Measurements from ENCODE around the gene RHNO1.

Gene RHNO1, protein sequence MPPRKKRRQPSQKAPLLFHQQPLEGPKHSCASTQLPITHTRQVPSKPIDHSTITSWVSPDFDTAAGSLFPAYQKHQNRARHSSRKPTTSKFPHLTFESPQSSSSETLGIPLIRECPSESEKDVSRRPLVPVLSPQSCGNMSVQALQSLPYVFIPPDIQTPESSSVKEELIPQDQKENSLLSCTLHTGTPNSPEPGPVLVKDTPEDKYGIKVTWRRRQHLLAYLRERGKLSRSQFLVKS

DNA sequence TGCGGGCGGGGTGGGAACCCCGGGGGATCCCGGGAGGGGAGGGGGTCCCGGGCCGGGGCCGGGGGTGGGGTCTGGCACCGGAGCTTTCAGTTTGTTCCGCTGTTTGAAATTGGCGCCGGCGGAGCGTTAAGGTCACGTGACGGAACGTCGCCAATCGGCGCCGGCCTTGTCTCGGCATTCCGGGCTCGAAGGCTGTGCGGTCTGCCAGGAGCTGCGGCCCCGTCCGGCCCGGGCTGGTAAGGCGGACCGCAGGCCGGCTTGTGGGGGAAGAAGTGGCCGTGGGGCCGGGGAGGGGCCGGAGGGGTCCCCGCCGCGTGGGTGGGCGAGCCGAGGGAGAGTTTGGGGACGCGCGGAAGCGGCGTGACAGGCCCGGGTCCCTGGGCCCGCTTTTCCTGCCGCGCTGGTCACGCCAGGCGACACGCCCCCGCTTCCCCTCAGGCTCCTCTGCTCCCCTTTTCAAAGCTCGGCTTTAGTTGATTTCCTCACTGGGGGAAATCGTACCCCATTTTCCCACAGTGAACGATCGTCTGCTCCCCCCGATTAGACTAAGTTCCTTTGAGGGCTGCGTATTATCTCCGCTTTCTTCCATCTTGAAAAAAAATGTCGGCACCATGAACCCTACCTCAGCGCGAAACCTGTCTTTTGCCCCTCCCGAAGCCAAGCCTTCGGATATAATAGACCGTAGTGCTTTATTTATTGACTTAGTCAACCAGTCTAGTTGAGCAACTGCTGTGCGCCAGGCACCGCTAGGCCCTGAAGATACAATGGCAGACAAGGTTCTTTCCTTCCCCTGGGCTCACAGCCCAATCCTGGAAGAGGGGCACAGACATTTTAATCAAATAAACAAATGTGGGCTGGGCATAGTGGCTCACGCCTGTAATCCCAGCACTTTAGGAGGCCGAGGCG is at the start of gene RHNO1, which contains the start of gene FOXM1:
TSS of gene RHNO1 (plus strand) at position 177 of the 906 bp plus-strand sequence. CDS start 8,144 bp downstream, outside the sequence.
TSS of gene FOXM1 (minus strand) at position 128 of the 906 bp plus-strand sequence. CDS start 2,696 bp downstream, outside the sequence.
- peak; percentile 84 for DNase-seq

DNA sequence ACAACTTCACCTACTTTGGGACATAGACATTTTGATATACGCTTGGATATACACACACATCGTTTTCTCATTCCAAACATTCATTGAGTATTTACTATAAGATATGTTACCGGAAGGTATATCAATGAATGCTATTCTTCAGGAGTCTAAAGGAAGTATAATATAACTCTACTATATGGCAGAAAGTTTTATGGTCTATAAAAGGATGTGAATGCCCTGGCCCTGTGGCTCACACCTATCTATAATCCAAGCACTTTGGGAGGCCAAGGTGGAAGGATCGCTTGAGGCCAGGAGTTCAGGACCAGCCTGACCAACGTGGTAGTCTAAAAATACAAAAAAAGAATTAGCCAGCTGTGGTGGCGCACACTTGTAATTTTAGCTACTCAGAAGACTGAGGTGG is 47.7 kb upstream of the RHNO1 start:
- no peak for DNase-seq

DNA sequence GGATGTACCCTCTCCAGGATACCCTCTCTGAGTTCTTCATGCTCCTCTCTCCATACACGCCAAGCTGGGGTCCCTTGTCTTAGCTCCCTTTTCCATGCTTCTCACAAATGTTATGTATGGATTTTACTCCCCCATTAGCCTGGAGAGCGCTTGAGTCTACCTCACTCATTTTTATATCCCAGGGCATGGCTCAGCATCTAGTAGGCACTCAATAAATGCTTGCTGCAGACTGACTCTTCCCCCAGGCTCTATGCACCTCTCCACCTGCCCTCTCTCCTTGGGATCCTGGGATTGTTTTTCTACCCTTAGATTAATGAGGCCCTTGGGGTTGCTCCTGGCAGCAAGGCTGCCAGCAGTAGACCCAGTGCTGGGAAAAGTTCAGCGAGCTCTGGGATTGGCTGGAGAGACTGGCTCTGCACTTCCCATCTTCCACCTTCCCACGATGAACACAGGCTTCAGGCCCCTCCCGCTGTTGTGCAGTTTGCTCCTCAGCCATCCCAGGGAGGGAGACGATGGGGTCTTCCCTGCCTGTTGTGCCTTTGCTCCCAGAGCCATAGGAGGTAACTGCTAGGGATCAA is 44.4 kb upstream of the RHNO1 start:
- no peak for DNase-seq

DNA sequence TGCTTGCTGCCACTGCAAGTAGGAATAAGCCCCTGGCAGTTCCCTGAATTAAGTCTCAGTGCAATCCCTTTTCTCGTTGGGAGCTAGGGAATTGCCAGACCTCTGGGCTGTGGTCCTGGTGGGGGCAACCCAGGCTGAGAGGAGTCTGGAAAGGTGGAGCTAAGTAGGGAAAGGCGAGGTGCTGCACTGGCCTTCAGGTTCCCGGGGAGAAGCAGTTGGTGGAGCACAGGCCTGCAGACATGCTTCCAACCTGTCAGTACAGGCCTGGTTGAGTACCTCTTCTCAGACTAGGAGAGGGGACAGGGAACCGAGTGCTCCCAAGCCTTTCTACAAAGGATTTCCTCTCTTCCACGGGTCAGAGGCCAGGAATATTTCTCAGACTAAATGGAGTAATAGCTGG is 43.7 kb upstream of the RHNO1 start:
- DNase-seq, result no peak

DNA sequence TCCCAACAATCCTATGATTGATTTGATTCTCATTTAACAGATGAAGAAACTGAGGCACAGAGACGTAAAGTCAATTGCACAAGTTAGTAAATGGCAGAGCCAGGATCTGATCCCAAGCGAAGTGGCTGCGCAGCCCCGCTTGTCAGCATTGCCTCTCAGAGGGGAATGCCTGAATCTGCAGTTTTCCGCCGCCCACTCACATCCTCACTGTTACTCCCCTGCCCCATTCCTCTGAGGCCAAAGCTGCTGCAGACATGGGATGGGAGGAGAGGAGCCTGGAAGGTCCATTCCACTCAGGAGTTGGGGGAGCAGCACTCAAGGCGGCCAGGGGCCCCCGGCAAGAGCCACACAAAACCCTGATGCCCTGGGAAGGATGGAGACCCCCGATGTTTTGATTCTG is 43.2 kb upstream of the RHNO1 start:
- DNase-seq, result no peak

DNA sequence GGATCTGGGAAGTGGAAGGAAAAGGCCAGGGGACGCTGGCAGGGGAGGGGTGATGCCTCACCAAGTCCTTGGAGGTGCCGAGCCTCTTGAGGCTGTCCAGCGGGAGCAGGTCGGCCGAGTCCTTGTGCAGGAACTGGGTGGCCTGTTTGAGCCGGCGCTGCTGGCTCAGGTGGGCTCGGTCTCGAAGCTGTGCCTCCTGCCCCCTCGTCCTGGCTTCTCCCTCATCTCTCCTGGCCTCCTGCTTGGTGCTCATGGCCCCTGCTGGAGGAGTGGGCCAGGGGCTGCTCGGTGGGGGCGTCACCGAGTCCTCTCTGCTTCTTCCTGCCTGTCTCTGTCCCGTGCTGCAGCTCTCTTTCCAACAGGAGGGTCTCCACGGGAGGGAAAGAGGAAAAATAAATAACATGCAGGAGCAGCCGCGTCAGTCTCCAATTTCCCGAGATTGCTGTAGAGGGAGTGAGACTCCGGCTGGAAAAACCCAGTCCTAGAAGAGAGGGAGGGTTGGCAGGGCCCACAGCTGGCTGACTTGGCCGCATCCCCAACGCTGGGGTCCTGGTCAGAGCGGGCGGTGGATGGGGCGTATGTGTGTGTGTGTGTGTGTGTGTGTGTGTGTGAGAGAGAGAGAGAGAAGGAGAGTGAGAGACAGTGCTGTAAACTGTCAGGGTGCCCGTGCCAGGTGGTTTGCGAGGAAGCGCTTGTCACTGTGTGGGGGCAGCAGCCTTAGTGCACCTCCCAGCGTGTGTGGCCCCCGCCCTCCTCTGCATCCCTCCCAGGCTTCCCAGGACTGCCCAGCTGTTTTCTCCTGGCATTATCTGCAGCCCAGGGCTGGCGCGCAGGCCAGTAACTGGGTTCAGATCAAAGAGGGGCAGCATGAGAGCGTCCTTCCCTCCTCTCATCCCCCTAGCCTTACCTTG is 42.2 kb upstream of the RHNO1 start, which contains the start of gene NRIP2:
TSS of gene NRIP2 (minus strand) at position 455 of the 911 bp plus-strand sequence. CDS start at position 403, 52 bp downstream.
- DNase-seq, result no peak

DNA sequence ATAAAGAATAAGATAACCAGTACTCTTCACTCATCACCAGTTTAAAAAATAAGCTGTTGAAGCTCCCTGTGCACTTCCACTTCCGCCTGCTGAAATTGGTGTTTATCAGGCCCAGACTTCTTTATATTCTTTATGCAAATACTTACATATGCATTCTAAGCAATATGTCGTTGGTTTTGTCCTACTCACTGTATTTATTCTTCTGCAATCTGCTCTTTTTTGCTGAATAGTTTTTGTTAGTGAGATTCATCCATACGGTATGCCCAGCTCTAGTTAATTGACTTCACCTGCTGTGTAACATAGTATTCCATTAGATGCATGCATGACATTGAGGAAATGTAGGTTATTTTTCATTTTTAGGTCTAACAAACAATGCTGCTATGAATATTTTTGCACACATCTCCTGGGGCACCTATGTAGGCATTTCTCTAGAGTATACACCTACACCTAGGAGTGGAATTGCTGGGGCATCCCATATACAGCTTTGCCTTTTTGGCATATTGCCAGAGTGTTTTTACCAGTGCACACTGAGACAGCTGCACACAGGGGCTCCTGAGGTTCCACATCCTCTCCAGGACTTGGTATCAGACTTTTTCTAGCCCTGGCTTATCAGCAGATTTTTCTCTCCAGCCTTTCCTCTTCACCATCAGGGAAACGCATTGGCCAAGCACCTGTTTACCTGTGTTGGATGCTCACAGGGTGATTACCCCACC is 41.2 kb upstream of the RHNO1 start:
- no peak for DNase-seq

DNA sequence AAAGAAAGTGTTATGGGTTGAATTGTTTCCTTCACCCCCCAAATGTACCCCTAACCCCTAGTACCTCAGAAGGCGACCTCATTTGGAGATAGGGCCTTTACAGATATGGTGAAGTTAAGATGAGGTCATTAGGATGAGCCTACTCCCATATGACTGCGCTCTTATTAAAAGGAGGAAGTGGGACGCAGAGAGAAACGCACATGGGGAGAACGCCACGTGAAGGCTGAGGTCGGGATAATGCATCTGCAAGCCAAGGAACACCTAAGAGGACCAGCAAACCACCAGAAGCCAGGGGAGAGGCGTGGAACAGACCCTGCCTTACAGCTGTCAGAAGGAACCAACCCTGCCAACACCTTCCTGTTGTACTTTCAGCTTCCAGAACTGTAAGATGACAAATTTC is 40.4 kb upstream of the RHNO1 start:
- no peak for DNase-seq

DNA sequence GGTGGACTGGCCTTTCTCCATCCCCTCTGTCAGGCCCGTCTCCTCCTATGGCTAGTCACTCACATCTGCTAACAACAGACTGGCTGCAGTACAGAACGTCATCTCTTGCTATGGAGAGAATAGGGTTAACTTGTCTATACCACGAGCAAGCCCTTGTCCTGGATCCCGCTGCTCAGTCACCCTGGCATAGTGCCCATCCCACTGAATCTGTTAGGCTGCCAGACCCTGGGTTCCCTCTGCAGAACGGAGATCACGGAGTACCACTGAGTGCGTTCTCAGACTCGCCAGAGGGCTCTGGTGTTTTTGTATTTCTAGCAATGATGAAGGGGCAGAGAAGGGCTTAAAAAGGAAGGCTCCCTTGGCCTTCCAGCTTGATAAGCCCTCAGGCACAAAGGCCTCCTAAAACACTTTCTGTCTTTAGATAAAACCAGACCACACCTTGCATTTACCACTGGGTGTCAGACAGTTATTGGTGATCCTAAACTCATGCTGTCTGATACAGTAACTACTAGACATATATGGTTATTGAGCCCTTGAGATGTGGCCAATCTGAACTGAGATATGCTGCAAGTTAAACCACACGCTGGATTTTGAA is 35.9 kb upstream of the RHNO1 start:
- DNase-seq, result no peak

DNA sequence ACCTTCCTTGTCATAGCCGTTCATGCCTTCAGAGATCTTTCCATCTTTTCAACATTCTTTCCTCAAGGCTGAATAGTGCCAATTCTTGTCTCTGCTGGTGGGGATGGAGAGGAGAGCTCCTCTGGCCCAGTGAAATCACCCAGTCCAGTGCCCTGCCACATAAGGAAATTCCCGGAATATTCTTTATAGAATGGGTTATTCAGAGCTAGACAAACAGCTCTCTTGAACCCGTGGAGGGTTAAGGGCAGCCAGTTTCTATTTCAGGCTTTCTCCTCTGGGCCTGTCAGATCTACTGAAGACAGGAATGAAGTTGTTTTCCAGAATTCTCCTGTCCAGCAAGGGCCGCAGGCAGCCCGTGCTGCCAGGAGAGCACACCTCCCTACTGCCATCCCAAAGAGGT is 34.1 kb upstream of the RHNO1 start:
- no peak for DNase-seq

DNA sequence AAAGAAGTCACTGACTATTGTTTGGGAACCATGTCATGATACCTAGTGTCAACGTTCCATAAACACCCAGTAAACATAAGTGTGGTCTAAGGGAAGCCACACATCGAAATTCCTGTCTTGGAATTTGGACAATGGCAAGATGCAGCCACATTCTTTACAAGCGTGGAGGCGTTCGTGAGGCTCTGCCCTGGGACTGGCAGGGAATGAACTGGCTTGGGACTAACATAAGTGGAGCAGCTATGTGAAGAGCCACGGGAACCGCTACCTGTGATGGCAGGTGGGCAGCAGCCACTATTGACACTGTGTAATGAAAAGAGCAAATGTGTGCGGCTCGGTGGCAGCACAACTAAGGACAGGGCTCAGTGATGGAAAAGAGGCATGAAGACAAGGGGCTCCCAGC is 32.2 kb upstream of the RHNO1 start:
- no peak for DNase-seq

DNA sequence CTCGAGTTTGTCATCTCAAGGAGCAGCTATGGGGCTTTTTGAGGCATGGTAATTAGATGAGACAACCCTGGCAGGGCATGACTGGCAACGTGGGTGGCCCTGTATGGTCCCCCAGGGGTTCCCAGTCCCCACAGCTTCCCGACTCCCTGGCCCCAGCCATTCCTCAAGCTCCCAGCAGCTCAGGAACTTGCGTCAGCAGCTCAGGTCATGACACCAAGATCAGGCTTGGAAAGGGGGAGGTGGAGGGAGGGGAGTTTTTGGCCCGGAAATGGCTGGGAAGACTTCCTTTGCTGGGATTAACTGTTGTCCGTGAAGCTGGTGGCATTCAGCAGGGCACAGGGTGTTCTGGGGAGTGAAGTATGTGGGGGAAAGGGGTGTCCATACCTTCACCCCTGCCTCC is 31.7 kb upstream of the RHNO1 start:
- no peak for DNase-seq

DNA sequence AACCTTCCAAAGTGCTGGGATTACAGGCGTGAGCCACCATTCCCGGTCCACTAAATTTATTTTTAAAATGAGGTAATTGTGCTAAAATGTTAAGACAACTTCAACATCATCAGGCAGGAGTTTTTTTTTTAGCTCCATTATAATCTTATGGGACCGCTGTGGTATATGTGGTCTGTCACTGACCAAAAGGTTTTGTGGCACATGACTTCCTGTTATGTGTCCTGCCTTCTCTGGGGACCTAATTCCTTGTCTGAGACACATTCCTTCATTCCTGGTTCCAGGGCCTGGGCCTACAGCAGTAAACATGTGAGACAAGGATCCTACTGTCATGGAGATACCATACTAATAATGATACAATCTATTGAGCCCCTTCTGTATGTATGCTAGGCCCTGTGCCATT is 25.1 kb upstream of the RHNO1 start:
- no peak for DNase-seq

DNA sequence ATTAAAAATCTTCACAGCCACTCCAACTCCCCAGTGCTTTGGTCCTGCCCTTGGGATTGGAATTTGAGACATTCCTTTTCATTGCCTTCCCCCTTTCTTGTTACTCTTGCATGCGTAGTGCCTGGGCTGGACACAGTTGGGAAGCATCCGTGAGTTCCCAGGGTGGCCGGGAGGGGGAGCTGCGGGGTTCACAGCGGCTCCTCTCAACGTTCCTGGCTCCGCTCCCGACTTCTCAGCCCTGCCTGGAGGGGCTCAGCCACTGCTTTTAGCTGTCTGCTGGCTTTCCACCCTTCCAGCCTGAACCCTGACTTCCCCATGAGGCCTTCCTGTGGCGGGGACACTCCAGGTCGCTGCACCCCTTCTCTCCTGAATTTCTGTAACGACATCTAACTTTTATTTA is 23.4 kb upstream of the RHNO1 start:
- DNase-seq, result peak; percentile 21

DNA sequence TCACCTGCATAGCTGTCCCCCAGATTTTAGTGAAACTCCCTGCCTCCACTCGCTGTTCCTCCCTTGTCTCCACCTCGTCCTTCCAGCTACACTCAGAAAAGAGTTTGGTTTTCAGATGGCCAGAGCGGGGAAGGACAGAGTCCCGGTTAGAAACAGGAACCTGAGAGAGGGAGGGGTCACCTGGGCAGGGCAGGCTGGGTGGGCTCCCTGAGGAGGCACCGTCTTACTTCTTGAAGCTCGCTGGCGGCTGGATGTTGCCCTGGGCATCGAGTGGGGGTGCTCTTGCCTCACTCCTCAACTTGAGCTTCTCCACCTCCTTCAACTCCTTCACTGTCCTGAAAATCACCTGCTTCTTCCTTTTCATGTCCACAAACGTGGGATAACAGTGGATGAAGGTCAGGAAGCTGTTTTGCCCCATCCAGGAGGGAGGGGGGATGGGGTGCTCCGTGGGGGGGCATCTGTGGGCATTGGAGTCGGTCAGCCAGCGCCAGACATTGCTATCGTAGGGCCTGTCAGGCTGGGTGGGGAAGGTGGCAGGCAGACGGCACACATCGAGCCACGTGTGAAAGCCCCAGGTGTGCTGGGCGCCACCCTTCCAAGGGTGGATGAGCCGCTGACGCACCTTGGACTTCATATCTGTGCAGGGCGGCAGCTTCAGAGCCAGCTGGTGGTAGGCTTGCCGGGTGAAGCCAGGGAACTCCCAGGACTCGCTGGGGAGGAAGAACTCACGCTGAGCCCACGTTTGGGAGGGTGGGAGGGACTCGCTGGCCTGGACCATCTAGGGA is 22.2 kb upstream of the RHNO1 start:
- DNase-seq, result no peak

DNA sequence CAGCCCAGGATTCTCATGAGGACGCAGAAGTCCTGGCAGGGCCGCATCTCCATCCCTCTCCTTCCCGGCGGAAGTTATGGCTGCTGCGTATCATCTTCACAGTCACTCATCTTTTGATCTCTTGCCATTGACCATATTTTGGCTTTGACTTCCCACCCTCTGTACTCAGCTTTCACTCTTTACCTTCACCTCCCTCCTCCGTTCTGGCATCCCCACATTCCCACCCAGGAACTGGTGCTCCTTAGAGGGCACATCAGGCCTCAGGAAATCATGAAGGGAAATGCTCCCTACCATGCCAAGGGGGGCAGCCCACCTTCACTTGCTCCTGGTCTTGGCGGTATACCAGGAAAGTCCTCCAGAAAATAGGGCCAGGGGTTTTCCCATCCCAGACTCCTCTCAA is 21.5 kb upstream of the RHNO1 start:
- no peak for DNase-seq

DNA sequence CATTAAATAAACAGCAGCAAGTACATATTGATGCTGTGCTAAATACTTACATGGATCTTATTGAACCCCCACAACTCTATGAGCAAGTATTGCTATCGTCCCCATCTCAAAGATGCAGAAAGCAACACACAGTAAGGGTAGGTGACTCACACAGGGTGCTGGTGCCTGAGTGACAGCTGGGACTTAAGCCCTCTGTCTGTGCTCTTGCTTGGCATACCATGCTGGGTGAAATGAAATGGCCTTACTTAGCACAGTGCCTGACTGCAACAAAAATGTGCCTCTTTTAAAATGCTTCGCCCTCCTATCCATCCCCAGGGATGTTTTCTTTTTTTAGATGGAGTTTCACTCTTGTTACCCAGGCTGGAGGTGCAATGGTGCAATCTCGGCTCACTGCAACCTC is 21.0 kb upstream of the RHNO1 start:
- no peak for DNase-seq

DNA sequence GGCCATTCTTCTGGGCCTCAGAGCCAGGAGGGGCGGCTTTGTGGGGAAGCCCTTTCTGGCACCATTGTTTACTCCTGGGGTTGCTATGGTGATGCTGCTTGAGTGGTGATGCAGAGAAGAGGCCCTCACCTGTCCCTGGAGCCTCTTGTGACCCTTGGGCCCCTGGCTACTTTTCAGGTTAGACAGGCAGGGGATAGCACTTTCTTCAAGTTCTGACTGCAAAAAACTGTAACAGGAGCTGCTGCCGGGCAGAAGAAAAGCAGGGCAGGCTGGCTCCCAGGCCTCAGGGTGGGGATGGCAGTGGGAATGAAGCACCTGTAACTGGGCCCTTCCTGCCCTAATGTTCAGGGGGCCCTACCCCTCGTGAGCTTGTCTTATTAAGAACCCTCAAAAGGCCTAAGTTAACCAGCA is 20.0 kb upstream of the RHNO1 start, which contains the start of gene TEX52:
TSS of gene TEX52 (minus strand) at position 19 of the 411 bp plus-strand sequence. CDS start at position 6, 13 bp downstream.
- no peak for DNase-seq

DNA sequence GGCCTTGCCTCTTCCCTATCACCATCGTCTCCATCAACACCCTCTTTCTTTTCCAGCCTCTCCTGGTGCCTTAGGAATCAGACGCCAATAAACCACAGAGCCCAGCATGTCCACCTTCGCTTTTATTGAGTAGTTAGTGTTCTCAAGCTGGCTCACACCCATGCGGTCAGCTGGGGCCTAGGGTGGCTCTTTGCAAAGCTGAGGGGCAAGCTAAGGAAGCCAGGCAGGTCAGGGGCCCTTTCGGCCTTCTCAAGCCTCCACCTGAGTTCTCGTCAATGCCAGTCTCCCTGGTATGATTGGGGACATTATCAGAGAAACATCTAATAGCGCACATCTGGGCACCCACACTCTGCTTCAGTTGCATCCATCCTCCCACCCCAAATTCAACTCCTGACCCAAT is 19.4 kb upstream of the RHNO1 start:
- no peak for DNase-seq

DNA sequence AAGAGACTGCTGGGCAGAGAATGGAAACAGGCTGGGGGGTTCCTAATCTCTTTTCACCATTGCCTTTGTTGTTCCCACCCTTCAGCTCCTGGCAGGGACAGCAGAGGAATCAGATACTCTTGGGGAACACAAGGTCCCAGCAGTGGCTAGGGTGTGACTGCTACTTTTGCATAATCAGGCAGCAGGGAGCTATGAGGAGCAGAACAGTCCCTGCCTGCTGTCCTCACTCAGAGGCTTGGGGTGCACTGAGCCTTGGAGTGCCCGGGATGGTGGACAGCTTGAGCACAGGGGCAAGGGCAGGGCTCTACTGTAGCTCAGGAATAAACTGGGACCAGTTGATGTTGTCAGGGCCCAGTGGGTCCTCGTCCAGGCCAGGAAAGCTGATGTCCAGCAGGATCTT is 18.7 kb upstream of the RHNO1 start:
- DNase-seq, result no peak
